WTC11 (cell line): ENCODE results near the gene PRCC. TPM values are rescaled to one million over a fixed set of nuclear protein-coding genes. Genes with fewer than 3 reads are reported as not detected.

Experiments
- ATF1 ChIP-seq: sonication (generic); formaldehyde crosslinking; IDR thresholded peaks from 2 replicates; pipeline ENCODE4 v1.8.1; 2023; ENCODE audit warnings: mild to moderate bottlenecking, moderate library complexity, missing genetic modification reagents
- ATF6 ChIP-seq: sonication (generic); formaldehyde crosslinking; IDR thresholded peaks from 2 replicates; pipeline ENCODE4 v1.8.1; 2023; ENCODE audit warnings: mild to moderate bottlenecking, missing genetic modification reagents
- CBFB ChIP-seq: sonication (generic); formaldehyde crosslinking; IDR thresholded peaks from 2 replicates; pipeline ENCODE4 v1.8.1; 2022; ENCODE audit warnings: mild to moderate bottlenecking, low read depth, missing genetic modification reagents
- EMX1 ChIP-seq: fragments of 250-450 bp; sonication (Bioruptor Pico); IDR thresholded peaks from 2 replicates; pipeline ENCODE4 v1.8.0; 2021; ENCODE audit warnings: mild to moderate bottlenecking
- ERG ChIP-seq: fragments of 250-450 bp; sonication (Bioruptor Pico); IDR thresholded peaks from 2 replicates; pipeline ENCODE4 v1.8.0; 2021; ENCODE audit warnings: mild to moderate bottlenecking
- FOXK1 ChIP-seq: sonication (generic); formaldehyde crosslinking; IDR thresholded peaks from 2 replicates; pipeline ENCODE4 v1.8.0; 2022; ENCODE audit warnings: mild to moderate bottlenecking, moderate library complexity, missing genetic modification reagents
- GTF2I ChIP-seq: fragments of 250-450 bp; sonication (Bioruptor Pico); conservative IDR thresholded peaks from 2 replicates; pipeline ENCODE4 v1.4.0; 2021; ENCODE audit warnings: mild to moderate bottlenecking
- JAZF1 ChIP-seq: fragments of 250-450 bp; sonication (Bioruptor Pico); IDR thresholded peaks from 2 replicates; pipeline ENCODE4 v1.9.0; 2021; ENCODE audit warnings: moderate library complexity, mild to moderate bottlenecking, inconsistent platforms
- NFE2L1 ChIP-seq: sonication (generic); formaldehyde crosslinking; IDR thresholded peaks from 2 replicates; pipeline ENCODE4 v1.8.1; 2023; ENCODE audit warnings: missing genetic modification reagents
- NR3C1 ChIP-seq: sonication (generic); formaldehyde crosslinking; conservative IDR thresholded peaks from 2 replicates; pipeline ENCODE4 v1.8.1; 2023; ENCODE audit warnings: low read depth, mild to moderate bottlenecking, missing genetic modification reagents
- OVOL2 ChIP-seq: fragments of 250-450 bp; sonication (Bioruptor Pico); IDR thresholded peaks from 2 replicates; pipeline ENCODE4 v1.9.0; 2021; ENCODE audit warnings: mild to moderate bottlenecking, borderline replicate concordance
- PREB ChIP-seq: sonication (generic); formaldehyde crosslinking; IDR thresholded peaks from 2 replicates; pipeline ENCODE4 v1.8.1; 2022; ENCODE audit warnings: mild to moderate bottlenecking, missing genetic modification reagents, moderate library complexity, borderline replicate concordance
- SMAD4 ChIP-seq: sonication (generic); formaldehyde crosslinking; IDR thresholded peaks from 2 replicates; pipeline ENCODE4 v1.8.0; 2022; ENCODE audit warnings: mild to moderate bottlenecking, missing genetic modification reagents
- TEAD4 ChIP-seq: sonication (generic); formaldehyde crosslinking; IDR thresholded peaks from 2 replicates; pipeline ENCODE4 v1.8.0; 2022; ENCODE audit warnings: mild to moderate bottlenecking, missing genetic modification reagents
- ZNF423 ChIP-seq: fragments of 250-450 bp; sonication (Bioruptor Pico); IDR thresholded peaks from 2 replicates; pipeline ENCODE4 v2.1.2; 2022; ENCODE audit warnings: mild to moderate bottlenecking, moderate library complexity
- ZSCAN18 ChIP-seq: fragments of 250-450 bp; sonication (Bioruptor Pico); IDR thresholded peaks from 2 replicates; pipeline ENCODE4 v2.1.2; 2022; ENCODE audit warnings: mild to moderate bottlenecking, moderate library complexity
- total RNA-seq: library from RNA; stranded (reverse); gene quantifications from 3 replicates; pipeline ENCODE4 v1.2.3, GENCODE V29; 2021
- TF ChIP-seq, protein P1 (sequence below): sonication (generic); formaldehyde crosslinking; IDR thresholded peaks from 2 replicates; pipeline ENCODE4 v1.8.1; 2023; ENCODE audit warnings: mild to moderate bottlenecking, moderate library complexity, missing genetic modification reagents
- TF ChIP-seq, protein P2 (sequence below): sonication (generic); formaldehyde crosslinking; IDR thresholded peaks from 2 replicates; pipeline ENCODE4 v1.8.1; 2023; ENCODE audit warnings: mild to moderate bottlenecking, missing genetic modification reagents
- TF ChIP-seq, protein P3 (sequence below): sonication (generic); formaldehyde crosslinking; conservative IDR thresholded peaks from 2 replicates; pipeline ENCODE4 v1.8.1; 2023; ENCODE audit warnings: mild to moderate bottlenecking, low read depth, missing genetic modification reagents, moderate library complexity
- TF ChIP-seq, protein P4 (sequence below): sonication (generic); formaldehyde crosslinking; IDR thresholded peaks from 2 replicates; pipeline ENCODE4 v1.8.0; 2022; ENCODE audit warnings: mild to moderate bottlenecking, missing genetic modification reagents
- TF ChIP-seq, protein P5 (sequence below): sonication (generic); formaldehyde crosslinking; IDR thresholded peaks from 2 replicates; pipeline ENCODE4 v1.8.1; 2022; ENCODE audit warnings: low read depth, mild to moderate bottlenecking, moderate library complexity, missing genetic modification reagents, borderline replicate concordance
- TF ChIP-seq, protein P6 (sequence below): fragments of 200-600 bp; IDR thresholded peaks from 2 replicates; pipeline ENCODE4 v1.8.0; 2022; ENCODE audit warnings: antibody characterized with exemption

The PRCC gene
- total RNA-seq, 1 experiment from 2014 or later = 97.4 TPM

- TF ChIP-seq, protein P1, sequence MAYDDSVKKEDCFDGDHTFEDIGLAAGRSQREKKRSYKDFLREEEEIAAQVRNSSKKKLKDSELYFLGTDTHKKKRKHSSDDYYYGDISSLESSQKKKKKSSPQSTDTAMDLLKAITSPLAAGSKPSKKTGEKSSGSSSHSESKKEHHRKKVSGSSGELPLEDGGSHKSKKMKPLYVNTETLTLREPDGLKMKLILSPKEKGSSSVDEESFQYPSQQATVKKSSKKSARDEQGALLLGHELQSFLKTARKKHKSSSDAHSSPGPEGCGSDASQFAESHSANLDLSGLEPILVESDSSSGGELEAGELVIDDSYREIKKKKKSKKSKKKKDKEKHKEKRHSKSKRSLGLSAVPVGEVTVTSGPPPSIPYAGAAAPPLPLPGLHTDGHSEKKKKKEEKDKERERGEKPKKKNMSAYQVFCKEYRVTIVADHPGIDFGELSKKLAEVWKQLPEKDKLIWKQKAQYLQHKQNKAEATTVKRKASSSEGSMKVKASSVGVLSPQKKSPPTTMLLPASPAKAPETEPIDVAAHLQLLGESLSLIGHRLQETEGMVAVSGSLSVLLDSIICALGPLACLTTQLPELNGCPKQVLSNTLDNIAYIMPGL (CRISPR knock-in tag) = no peak
- TF ChIP-seq ATF1 (CRISPR knock-in tag) = no peak
- TF ChIP-seq, protein P2, sequence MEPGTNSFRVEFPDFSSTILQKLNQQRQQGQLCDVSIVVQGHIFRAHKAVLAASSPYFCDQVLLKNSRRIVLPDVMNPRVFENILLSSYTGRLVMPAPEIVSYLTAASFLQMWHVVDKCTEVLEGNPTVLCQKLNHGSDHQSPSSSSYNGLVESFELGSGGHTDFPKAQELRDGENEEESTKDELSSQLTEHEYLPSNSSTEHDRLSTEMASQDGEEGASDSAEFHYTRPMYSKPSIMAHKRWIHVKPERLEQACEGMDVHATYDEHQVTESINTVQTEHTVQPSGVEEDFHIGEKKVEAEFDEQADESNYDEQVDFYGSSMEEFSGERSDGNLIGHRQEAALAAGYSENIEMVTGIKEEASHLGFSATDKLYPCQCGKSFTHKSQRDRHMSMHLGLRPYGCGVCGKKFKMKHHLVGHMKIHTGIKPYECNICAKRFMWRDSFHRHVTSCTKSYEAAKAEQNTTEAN (CRISPR knock-in tag) = no peak
- no peak for TF ChIP-seq NFE2L1 (CRISPR knock-in tag)
- TF ChIP-seq, protein P3, sequence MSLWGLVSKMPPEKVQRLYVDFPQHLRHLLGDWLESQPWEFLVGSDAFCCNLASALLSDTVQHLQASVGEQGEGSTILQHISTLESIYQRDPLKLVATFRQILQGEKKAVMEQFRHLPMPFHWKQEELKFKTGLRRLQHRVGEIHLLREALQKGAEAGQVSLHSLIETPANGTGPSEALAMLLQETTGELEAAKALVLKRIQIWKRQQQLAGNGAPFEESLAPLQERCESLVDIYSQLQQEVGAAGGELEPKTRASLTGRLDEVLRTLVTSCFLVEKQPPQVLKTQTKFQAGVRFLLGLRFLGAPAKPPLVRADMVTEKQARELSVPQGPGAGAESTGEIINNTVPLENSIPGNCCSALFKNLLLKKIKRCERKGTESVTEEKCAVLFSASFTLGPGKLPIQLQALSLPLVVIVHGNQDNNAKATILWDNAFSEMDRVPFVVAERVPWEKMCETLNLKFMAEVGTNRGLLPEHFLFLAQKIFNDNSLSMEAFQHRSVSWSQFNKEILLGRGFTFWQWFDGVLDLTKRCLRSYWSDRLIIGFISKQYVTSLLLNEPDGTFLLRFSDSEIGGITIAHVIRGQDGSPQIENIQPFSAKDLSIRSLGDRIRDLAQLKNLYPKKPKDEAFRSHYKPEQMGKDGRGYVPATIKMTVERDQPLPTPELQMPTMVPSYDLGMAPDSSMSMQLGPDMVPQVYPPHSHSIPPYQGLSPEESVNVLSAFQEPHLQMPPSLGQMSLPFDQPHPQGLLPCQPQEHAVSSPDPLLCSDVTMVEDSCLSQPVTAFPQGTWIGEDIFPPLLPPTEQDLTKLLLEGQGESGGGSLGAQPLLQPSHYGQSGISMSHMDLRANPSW (CRISPR knock-in tag) = no peak
- TF ChIP-seq PREB (CRISPR knock-in tag) = no peak
- TF ChIP-seq, protein P4, sequence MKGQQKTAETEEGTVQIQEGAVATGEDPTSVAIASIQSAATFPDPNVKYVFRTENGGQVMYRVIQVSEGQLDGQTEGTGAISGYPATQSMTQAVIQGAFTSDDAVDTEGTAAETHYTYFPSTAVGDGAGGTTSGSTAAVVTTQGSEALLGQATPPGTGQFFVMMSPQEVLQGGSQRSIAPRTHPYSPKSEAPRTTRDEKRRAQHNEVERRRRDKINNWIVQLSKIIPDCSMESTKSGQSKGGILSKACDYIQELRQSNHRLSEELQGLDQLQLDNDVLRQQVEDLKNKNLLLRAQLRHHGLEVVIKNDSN (CRISPR knock-in tag) = no peak
- TF ChIP-seq FOXK1 (CRISPR knock-in tag) = peak; percentile 88
- no peak for TF ChIP-seq JAZF1 (CRISPR knock-in tag)
- no peak for TF ChIP-seq ZNF423 (CRISPR knock-in tag)
- no peak for TF ChIP-seq ZSCAN18 (CRISPR knock-in tag)
- no peak for TF ChIP-seq OVOL2 (CRISPR knock-in tag)
- no peak for TF ChIP-seq CBFB (CRISPR knock-in tag)
- no peak for TF ChIP-seq GTF2I (CRISPR knock-in tag)
- no peak for TF ChIP-seq SMAD4 (CRISPR knock-in tag)
- TF ChIP-seq ERG = no peak
- TF ChIP-seq, protein P5, sequence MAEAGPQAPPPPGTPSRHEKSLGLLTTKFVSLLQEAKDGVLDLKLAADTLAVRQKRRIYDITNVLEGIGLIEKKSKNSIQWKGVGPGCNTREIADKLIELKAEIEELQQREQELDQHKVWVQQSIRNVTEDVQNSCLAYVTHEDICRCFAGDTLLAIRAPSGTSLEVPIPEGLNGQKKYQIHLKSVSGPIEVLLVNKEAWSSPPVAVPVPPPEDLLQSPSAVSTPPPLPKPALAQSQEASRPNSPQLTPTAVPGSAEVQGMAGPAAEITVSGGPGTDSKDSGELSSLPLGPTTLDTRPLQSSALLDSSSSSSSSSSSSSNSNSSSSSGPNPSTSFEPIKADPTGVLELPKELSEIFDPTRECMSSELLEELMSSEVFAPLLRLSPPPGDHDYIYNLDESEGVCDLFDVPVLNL = no peak
- TF ChIP-seq EMX1 = no peak
- no peak for TF ChIP-seq NR3C1 (CRISPR knock-in tag)
- TF ChIP-seq, protein P6, sequence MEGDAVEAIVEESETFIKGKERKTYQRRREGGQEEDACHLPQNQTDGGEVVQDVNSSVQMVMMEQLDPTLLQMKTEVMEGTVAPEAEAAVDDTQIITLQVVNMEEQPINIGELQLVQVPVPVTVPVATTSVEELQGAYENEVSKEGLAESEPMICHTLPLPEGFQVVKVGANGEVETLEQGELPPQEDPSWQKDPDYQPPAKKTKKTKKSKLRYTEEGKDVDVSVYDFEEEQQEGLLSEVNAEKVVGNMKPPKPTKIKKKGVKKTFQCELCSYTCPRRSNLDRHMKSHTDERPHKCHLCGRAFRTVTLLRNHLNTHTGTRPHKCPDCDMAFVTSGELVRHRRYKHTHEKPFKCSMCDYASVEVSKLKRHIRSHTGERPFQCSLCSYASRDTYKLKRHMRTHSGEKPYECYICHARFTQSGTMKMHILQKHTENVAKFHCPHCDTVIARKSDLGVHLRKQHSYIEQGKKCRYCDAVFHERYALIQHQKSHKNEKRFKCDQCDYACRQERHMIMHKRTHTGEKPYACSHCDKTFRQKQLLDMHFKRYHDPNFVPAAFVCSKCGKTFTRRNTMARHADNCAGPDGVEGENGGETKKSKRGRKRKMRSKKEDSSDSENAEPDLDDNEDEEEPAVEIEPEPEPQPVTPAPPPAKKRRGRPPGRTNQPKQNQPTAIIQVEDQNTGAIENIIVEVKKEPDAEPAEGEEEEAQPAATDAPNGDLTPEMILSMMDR = no peak
- TF ChIP-seq TEAD4 (CRISPR knock-in tag) = no peak
- TF ChIP-seq ATF6 = no peak
Measured at GRCh38 chr1:156728599-156729462, 38.5 kb upstream of the PRCC start, which contains the start of gene ISG20L2 (continued).
